Fibroblast of the aortic adventitia (primary cell): ENCODE results near the gene DBF4. TPM values are rescaled to one million over a fixed set of nuclear protein-coding genes. Genes with fewer than 3 reads are reported as not detected.
"Not testable (repeated sequence)": the region's sequence is repeated elsewhere in the genome, so short reads cannot be mapped to it uniquely, and the experiment has no call there.

ENCODE experiments used
- DNase-seq: peaks from one replicate; pipeline ENCODE4 v3.0.0-alpha.2; 2010; ENCODE audit warnings: low read depth
- H3K4me3 ChIP-seq: 2 replicates; pipeline ENCODE4 v1.5.1; 2011; ENCODE audit warnings: low read depth, mild to moderate bottlenecking, control low read depth, low read length, moderate library complexity
- CTCF ChIP-seq: IDR thresholded peaks from 2 replicates; pipeline ENCODE4 v1.5.1; 2011; ENCODE audit warnings: mild to moderate bottlenecking, low read length, control low read depth, inconsistent platforms; ENCODE audit not compliant: insufficient read depth
- total RNA-seq: library from RNA; depleted of rRNA; stranded (reverse); fragments of >200 nt; gene quantifications from 2 replicates; pipeline ENCODE4 v1.2.3, GENCODE V29; 2012; ENCODE audit warnings: low replicate concordance

Gene DBF4
- total RNA-seq: 7.0 and 38.8 TPM in 2 replicates

- no peak for TF ChIP-seq CTCF
- H3K4me3 ChIP-seq: peak within 1 kb of the TSS; percentile 87
- DNase-seq: peak; percentile 88
Measured at GRCh38 chr7:87876040-87876868, at the start of gene DBF4, which contains the start of gene SLC25A40. DBF4 (plus strand) TSS chr7:87876493; CDS start chr7:87876733, 240 bp downstream. SLC25A40 (minus strand) TSS chr7:87876360; CDS start chr7:87858727, 17,633 bp downstream.

GRCh38 chr7:87828383-87828782, 47.9 kb upstream of the DBF4 start:
- not testable (repeated sequence) for DNase-seq, H3K4me3 ChIP-seq

- DNase-seq: no peak
- no peak for TF ChIP-seq CTCF
- H3K4me3 ChIP-seq: no peak overlapping the region
Measured at GRCh38 chr7:87831097-87831496, 45.2 kb upstream of the DBF4 start.

DNA sequence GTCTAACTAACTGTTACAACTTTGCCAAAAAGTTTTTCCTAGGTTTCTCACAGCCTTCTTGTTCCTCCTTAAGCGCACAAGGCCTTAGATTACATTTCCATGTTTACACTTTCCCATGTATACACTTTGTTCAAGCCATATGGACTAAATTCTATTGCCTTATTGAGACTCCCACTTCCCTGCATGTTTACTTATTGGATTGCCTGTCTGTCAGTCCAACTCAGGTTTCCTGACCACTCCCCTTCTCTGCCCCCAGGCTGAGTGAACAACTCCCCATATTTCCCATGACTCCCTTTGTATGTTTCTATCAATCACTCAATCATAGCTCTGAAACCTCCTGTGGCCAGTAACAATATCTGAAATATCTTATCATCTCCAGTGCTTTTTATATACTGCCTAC, 43.2 kb upstream of the DBF4 start:
- DNase-seq: no peak
- TF ChIP-seq CTCF: no peak
- H3K4me3 ChIP-seq: no peak overlapping the region

DNA sequence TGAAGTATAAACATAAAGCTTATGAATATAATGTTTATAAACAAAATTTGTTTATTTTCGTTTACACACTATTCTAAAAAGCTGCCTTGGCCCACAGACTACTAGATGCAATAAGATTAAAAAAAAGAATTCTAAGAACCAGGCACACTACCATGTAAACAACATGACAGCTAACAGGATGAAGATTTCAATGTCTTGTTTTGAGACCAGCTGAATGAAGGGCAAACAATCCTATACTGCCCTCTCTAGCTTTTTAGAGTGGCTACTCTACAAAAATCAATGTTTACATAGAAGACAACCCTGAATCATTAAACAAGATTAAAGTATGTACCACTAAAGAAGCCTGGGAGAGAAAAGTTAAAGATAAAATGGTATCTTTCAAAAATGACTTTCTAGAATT, 38.7 kb upstream of the DBF4 start:
- H3K4me3 ChIP-seq: no peak overlapping the region
- no peak for DNase-seq
- TF ChIP-seq CTCF: no peak

DNA sequence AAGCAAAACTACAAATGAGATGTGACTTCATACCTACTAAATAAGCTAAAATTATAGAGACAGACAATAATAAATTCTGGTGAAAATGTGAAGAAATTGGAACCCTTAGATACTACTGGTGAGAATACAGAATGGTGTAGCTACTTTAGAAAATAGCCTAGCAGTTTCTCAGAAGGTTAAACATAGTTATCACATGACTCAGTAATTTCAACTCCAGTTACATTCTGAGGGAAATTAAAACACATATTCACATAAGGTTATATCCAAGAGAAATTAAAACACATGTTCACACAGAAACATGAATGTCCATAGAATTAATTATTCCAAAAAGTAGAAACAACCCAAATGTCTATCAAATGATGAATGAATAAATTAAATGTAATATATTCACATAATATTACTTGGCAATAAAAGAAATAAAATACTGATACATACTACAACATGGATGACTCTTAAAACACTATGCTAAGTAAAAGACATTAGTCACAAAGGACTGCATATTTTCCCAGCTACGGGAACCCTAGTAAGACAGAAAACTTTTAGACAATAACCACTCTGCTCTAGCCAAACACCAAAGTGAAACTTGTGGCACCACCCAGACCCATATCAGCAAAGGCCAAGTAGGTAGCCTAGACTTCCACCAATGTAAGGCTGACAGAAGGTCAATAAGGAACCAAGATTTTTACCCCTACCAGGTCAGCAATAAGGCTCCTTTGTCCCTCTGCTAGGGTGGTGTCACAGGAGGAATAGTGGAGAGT, 25.3 kb upstream of the DBF4 start:
- DNase-seq: peak; percentile 12
- H3K4me3 ChIP-seq: no peak overlapping the region
- TF ChIP-seq CTCF: no peak

GRCh38 chr7:87852306-87852705, 24.0 kb upstream of the DBF4 start:
- H3K4me3 ChIP-seq: no peak overlapping the region
- DNase-seq: no peak
- TF ChIP-seq CTCF: no peak
